ENCODE measurements around the gene RAD51B.
"Not testable (repeated sequence)": the region's sequence is repeated elsewhere in the genome, so short reads cannot be mapped to it uniquely, and the experiment has no call there.

Gene RAD51B

GRCh38 chr14:68427550-68427890, 607.9 kb downstream of the RAD51B start:
- H3K4me3 ChIP-seq (ENCODE audit: low read depth, low read length), result no peak overlapping the region
- TF ChIP-seq CTCF (IDR thresholded peaks at IDR 0.05; ENCODE audit: borderline replicate concordance, insufficient read depth, low read depth, low read length), result no peak

GRCh38 chr14:68428900-68429299, 609.3 kb downstream of the RAD51B start:
- not testable (repeated sequence) for H3K4me3 ChIP-seq (ENCODE audit: low read depth, low read length)

- not testable (repeated sequence) for H3K4me3 ChIP-seq (ENCODE audit: low read depth, low read length)
Observed at GRCh38 chr14:68434173-68434572, 614.6 kb downstream of the RAD51B start.

- H3K4me3 ChIP-seq (ENCODE audit: low read depth, low read length), result not testable (repeated sequence)
Observed at GRCh38 chr14:68435631-68436030, 616.1 kb downstream of the RAD51B start.

GRCh38 chr14:68439676-68440075, 620.1 kb downstream of the RAD51B start:
- no peak for TF ChIP-seq CTCF (IDR thresholded peaks at IDR 0.05; ENCODE audit: borderline replicate concordance, insufficient read depth, low read depth, low read length)
- H3K4me3 ChIP-seq (ENCODE audit: low read depth, low read length), result no peak overlapping the region

- TF ChIP-seq CTCF (IDR thresholded peaks at IDR 0.05; ENCODE audit: borderline replicate concordance, insufficient read depth, low read depth, low read length), result no peak
- no peak overlapping the region for H3K4me3 ChIP-seq (ENCODE audit: low read depth, low read length)
Observed at GRCh38 chr14:68440820-68441219, 621.2 kb downstream of the RAD51B start.

- no peak overlapping the region for H3K4me3 ChIP-seq (ENCODE audit: low read depth, low read length)
- TF ChIP-seq CTCF (IDR thresholded peaks at IDR 0.05; ENCODE audit: borderline replicate concordance, insufficient read depth, low read depth, low read length), result no peak
Observed at GRCh38 chr14:68441542-68441941, 622.0 kb downstream of the RAD51B start.

GRCh38 chr14:68442828-68443629, 623.5 kb downstream of the RAD51B start:
- TF ChIP-seq CTCF (IDR thresholded peaks at IDR 0.05; ENCODE audit: borderline replicate concordance, insufficient read depth, low read depth, low read length), result no peak
- no peak overlapping the region for H3K4me3 ChIP-seq (ENCODE audit: low read depth, low read length)
